SJSA1 (cell line): ENCODE measurements around the gene SGO1. TPM values are rescaled to one million over a fixed set of nuclear protein-coding genes. Genes with fewer than 3 reads are reported as not detected.

Experiments
- DNase-seq, 2 experiments: peaks; one replicate each; pipeline ENCODE4 v3.0.0-alpha.2; 2015 to 2020; ENCODE audit warnings: low spot score in 2 of 2, low read depth in 1 of 2
- H3K27ac ChIP-seq: fragments of 250-450 bp; sonication (Bioruptor Pico); 2 replicates; pipeline ENCODE4 v1.5.1; 2020; ENCODE audit warnings: mild to moderate bottlenecking, moderate library complexity
- H3K27me3 ChIP-seq: fragments of 250-450 bp; sonication (Bioruptor Pico); replicated peaks from 2 replicates; pipeline ENCODE4 v1.5.1; 2020; ENCODE audit warnings: mild to moderate bottlenecking, moderate library complexity
- H3K36me3 ChIP-seq: fragments of 250-450 bp; sonication (Bioruptor Pico); 2 replicates; pipeline ENCODE4 v1.5.1; 2020; ENCODE audit warnings: mild to moderate bottlenecking
- H3K4me1 ChIP-seq: fragments of 250-450 bp; sonication (Bioruptor Pico); replicated peaks from 2 replicates; pipeline ENCODE4 v1.6.1; 2021; ENCODE audit warnings: mild to moderate bottlenecking
- H3K4me3 ChIP-seq: fragments of 250-450 bp; sonication (Bioruptor Pico); 2 replicates; pipeline ENCODE4 v1.5.1; 2020; ENCODE audit warnings: mild to moderate bottlenecking
- H3K9me3 ChIP-seq: fragments of 250-450 bp; sonication (Bioruptor Pico); replicated peaks from 2 replicates; pipeline ENCODE4 v1.5.1; 2020; ENCODE audit warnings: mild to moderate bottlenecking
- total RNA-seq: library from RNA; depleted of rRNA; stranded (reverse); fragments of >200 nt; shearing (Covaris generic); gene quantifications from 2 replicates; pipeline ENCODE4 v1.2.3, GENCODE V29; 2014

Gene SGO1
- total RNA-seq, 1 experiment from 2014 or later, result 22.5 TPM

DNA sequence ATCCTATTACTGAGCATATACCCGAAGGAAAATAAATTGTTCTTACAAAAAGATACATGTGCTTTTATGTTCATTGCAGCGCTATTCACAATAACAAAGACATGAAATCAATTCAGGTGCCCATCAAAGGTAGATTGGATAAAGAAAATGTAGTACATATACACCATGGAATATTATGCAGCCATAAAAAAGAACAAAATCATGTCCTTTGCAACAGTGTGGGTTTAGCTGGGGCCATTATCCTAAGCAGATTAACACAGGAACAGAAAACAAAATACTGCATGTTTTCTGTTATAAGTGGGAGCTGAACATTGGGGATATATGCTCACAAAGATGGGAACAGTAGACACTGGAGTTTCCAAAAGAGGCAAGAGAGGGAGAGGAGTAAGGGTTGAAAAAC, 42.5 kb downstream of the SGO1 start:
- H3K36me3 ChIP-seq, result no peaks in the 10 kb centered on the region
- no peak overlapping the region for H3K27ac ChIP-seq
- no peaks in the 10 kb centered on the region for H3K27me3 ChIP-seq
- no peak for DNase-seq
- no peaks in the 10 kb centered on the region for H3K9me3 ChIP-seq
- no peak overlapping the region for H3K4me3 ChIP-seq
- H3K4me1 ChIP-seq, result no peaks in the 10 kb centered on the region

DNA sequence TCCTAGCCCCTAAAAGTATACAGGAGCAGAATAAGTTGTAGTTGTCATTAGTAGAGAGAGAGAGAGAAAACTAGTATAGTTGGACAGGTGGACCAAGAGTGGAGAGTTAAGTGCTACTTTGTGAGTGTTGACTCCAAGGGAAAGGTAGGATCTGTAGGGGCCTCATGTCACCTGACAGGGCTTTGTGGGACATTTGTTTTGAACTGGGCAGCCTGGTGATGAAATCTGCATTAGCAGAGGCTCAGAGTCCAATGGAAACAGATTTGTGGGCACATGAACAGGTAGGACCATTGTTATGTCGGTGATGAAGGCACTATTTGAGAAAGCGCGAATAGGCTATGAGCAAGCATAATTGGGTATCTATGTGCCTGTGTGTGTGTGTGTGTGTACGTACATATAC, 43.5 kb downstream of the SGO1 start:
- Histone ChIP-seq H3K4me3 (no peak overlapping the region), H3K27me3 (no peaks in the 10 kb centered on the region), H3K9me3 (no peaks in the 10 kb centered on the region), H3K27ac (no peak overlapping the region), H3K4me1 (no peaks in the 10 kb centered on the region), H3K36me3 (no peaks in the 10 kb centered on the region)
- no peak for DNase-seq

DNA sequence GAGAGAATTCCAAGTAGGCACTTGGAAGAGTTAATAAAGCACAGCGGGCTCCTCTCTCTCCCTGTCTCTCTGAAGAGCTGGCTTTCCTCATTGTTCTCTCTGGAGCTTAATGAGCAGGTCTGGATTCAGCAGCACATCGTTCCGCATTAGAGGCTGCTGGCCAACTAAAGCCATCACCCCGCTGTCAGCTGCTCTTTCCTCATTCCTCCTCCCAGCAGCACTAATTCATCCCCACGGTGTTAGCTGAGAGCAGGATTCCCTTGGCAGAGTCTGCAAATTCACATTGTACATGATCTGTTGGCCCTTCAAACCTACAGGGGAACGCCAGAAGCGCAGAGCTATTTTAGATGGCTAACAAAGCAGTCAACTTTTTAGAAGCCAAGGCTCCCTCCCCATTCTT, 44.2 kb downstream of the SGO1 start:
- no peak for DNase-seq
- Histone ChIP-seq H3K4me1 (no peaks in the 10 kb centered on the region), H3K27ac (no peak overlapping the region), H3K36me3 (no peaks in the 10 kb centered on the region), H3K27me3 (no peaks in the 10 kb centered on the region), H3K4me3 (no peak overlapping the region), H3K9me3 (no peaks in the 10 kb centered on the region)

DNA sequence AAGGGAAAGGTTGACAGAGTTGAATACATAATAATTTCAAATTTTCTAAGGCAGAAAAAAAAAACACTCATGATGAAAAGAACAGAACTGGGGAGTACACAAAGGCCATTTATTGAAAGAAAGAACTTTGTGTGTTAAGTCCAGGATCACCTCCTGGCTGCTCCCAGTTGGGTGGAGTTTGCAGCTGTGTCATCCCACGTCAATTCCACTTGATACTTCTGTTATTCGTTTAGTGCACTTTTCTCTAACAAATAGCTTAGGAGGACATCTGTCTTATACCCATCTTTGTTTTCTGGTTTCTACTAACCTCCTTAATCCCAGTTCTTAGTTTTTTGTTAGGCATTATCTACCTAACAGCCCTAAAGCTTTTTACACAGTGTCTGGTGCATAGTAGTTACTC, 44.7 kb downstream of the SGO1 start:
- no peaks in the 10 kb centered on the region for H3K36me3 ChIP-seq
- DNase-seq, result no peak
- H3K9me3 ChIP-seq, result no peaks in the 10 kb centered on the region
- H3K27me3 ChIP-seq, result no peaks in the 10 kb centered on the region
- no peaks in the 10 kb centered on the region for H3K4me1 ChIP-seq
- H3K27ac ChIP-seq, result no peak overlapping the region
- no peak overlapping the region for H3K4me3 ChIP-seq

DNA sequence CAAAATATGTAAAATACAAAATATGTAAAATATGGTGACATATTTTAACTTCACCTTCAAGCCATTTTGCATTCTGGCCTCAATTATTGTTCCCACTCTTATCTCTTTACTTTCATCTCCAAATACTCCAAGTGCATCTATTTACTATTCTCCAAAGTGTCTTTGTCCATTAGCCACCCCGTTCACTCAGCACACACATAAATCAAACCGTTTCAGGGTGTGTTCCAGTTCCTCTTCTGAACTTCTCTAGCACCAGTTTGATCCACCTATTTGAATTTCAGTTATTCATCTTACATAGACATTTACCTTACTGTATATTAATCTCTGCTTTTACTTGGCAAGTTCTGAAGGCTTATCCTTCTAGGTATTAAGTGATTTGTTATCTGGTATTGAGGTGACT, 45.1 kb downstream of the SGO1 start:
- Histone ChIP-seq H3K4me3 (no peak overlapping the region), H3K36me3 (no peaks in the 10 kb centered on the region), H3K4me1 (no peaks in the 10 kb centered on the region), H3K27me3 (no peaks in the 10 kb centered on the region), H3K9me3 (no peaks in the 10 kb centered on the region), H3K27ac (no peak overlapping the region)
- no peak for DNase-seq

DNA sequence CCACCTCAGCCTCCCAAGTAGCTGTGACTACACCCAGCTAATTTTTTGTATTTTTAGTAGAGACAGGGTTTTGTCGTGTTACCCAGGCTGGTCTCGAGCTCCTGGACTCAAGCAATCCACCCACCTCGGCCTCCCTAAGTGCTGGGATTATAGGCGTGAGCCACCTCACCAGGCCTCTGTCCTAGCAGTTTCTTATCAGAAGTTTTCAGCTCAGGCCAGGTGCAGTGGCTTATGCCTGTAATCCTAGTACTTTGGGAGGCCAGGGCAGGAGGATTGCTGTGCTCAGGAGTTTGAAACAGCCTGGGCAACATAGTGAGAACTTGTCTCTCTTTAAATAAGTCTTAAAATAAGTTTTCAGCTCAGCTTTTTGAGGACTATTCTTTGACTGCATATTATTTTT, 48.4 kb downstream of the SGO1 start:
- Histone ChIP-seq H3K27me3 (no peaks in the 10 kb centered on the region), H3K4me3 (no peak overlapping the region), H3K9me3 (no peaks in the 10 kb centered on the region), H3K4me1 (no peaks in the 10 kb centered on the region), H3K36me3 (no peaks in the 10 kb centered on the region), H3K27ac (no peak overlapping the region)
- no peak for DNase-seq

DNA sequence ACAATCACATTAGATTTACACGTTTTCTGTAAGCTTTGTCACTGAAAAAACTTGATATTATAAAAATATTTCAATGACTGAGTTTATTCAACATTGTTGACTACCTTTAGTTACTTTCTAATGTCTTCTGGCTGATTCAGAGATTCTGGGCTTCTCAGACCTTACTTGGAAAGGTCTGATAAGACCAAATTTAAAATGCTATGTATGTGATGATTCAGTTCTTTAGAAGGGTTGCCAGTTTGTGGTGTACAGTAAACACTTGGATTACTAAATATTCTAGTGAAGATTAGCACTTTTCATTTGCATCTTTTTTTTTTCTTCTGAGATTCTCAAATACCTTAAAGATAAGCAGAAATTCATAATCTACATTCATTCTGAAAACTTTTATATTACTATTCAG, 49.8 kb downstream of the SGO1 start:
- H3K4me3 ChIP-seq, result no peak overlapping the region
- H3K36me3 ChIP-seq, result no peaks in the 10 kb centered on the region
- no peak overlapping the region for H3K27ac ChIP-seq
- no peaks in the 10 kb centered on the region for H3K4me1 ChIP-seq
- no peaks in the 10 kb centered on the region for H3K9me3 ChIP-seq
- DNase-seq, result no peak
- no peaks in the 10 kb centered on the region for H3K27me3 ChIP-seq

DNA sequence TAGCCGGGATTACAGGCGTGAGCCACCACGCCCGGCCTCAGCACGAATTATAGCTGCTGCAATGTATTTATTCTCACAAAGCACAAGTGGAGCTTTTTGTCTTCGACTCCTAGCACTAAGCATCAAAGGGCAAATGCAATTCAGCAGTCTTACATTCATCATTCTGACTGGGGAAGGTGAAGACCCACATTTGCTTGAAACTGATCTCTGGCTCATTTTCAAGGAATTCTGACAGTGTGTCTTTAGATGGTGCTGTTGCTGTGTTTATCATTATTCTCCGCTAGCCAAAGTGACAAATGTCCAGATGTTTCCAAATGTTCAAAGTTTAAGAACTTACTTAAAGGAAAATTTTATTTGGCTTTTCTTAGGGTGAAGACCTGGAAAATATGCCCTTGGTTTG, 55.9 kb downstream of the SGO1 start:
- Histone ChIP-seq H3K27me3 (no peaks in the 10 kb centered on the region), H3K4me1 (no peaks in the 10 kb centered on the region), H3K4me3 (no peak overlapping the region), H3K27ac (no peak overlapping the region), H3K36me3 (no peaks in the 10 kb centered on the region), H3K9me3 (no peaks in the 10 kb centered on the region)
- no peak for DNase-seq

DNA sequence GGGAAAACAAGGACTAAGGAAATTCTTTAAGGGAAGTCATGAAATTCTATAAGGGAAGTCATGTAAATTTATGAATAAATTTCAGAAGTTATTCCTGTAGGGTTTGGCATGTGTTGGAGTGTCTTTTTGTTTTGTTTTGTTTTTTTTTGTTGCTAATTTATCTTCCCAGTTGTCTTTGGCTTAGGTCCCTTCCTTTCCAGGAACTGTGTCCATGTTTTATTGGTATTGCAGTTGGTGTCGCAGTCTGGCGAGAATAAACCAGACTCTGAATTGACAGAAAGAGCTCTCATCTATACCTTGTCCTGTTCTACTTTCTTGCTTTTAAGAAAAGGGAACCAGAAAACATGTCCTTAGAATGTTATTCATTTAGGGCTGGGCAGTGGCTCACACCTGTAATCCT, 57.6 kb downstream of the SGO1 start:
- no peaks in the 10 kb centered on the region for H3K4me1 ChIP-seq
- no peaks in the 10 kb centered on the region for H3K9me3 ChIP-seq
- no peak overlapping the region for H3K4me3 ChIP-seq
- no peak for DNase-seq
- H3K27me3 ChIP-seq, result no peaks in the 10 kb centered on the region
- H3K27ac ChIP-seq, result no peak overlapping the region
- H3K36me3 ChIP-seq, result no peaks in the 10 kb centered on the region

DNA sequence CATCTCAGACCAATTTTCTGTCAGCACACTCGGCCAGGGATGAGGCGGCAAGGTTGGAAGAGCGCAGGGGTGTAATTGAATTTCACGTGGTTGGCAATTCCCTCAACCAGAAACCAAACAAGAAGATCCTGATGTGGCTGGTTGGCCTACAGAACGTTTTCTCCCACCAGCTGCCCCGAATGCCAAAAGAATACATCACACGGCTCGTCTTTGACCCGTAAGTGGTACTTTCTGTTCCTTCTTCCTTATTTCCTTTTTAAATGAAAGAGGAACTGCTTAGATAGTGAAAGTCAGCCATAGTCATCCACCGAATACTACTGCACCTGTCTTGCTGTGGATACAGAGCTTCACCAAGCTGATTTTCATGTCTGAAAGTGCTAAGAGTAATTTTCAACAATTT, 60.1 kb downstream of the SGO1 start:
- no peak for DNase-seq
- Histone ChIP-seq H3K27me3 (no peaks in the 10 kb centered on the region), H3K4me3 (no peak overlapping the region), H3K9me3 (no peaks in the 10 kb centered on the region), H3K36me3 (no peaks in the 10 kb centered on the region), H3K4me1 (no peaks in the 10 kb centered on the region), H3K27ac (no peak overlapping the region)

DNA sequence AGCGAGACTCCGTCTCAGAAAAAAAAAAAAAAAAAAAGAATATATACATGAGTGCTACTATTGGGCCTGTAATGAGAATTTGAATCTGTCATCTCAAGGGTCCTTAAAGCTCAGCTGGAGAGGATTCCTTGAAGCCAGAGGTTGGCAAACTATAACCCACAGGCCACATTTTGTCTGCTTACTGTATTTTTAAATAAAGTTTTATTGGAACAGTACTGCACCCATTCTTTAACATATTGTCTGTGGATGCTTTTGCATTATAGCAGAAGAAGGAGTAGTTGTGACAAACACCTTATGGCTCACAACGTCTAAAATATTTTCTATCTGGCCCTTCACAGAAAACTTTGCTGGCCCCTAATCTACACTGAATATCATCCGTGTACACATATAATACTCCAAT, 60.7 kb downstream of the SGO1 start:
- Histone ChIP-seq H3K36me3 (no peaks in the 10 kb centered on the region), H3K27ac (no peak overlapping the region), H3K4me1 (no peaks in the 10 kb centered on the region), H3K27me3 (no peaks in the 10 kb centered on the region), H3K9me3 (no peaks in the 10 kb centered on the region), H3K4me3 (no peak overlapping the region)
- no peak for DNase-seq

DNA sequence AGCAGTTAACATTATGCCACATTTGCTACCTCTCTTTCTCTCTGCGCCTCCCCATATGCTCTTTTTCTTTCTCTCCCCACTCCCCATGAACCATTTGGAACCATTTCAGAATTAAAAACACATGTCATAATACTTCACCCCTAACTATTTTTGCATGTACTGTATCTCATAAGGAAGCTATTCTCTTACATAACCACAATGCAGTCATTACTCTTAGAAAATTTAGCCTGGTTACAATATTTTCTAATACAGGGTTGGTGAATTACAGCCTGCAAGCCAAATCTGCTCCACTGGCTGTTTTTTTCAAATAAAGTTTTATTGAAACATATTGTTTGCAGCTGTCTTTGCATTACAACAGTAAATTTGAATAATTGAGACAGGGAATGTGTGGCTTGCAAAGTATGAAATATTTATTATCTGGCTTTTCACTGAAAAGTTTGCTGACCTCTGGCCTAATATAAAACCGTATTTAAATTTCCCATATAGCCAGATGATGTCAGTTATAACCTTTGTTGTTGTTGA, 62.8 kb downstream of the SGO1 start:
- H3K4me1 ChIP-seq, result no peaks in the 10 kb centered on the region
- no peak for DNase-seq
- no peaks in the 10 kb centered on the region for H3K36me3 ChIP-seq
- no peak overlapping the region for H3K4me3 ChIP-seq
- no peak overlapping the region for H3K27ac ChIP-seq
- H3K27me3 ChIP-seq, result no peaks in the 10 kb centered on the region
- no peaks in the 10 kb centered on the region for H3K9me3 ChIP-seq

DNA sequence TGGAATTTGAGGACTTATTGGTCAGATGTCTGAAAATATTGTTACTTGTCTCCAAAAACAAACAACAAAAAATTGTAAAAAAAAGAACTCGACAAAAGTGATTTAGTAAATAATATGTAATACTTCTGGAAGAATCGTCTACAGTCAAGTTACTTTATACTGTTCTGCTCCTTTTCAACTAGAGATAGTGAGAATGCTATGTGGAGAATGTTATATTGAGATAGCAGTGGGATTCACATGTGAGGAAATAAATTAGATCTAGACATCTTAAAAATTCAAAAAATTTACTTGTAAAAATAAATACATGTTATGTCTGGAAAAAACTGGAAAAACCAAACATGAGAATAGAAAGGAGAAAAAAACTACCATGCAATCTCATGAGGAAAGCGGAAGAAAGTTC, 64.9 kb downstream of the SGO1 start:
- no peak overlapping the region for H3K4me3 ChIP-seq
- no peaks in the 10 kb centered on the region for H3K4me1 ChIP-seq
- no peaks in the 10 kb centered on the region for H3K36me3 ChIP-seq
- H3K9me3 ChIP-seq, result no peaks in the 10 kb centered on the region
- H3K27me3 ChIP-seq, result no peaks in the 10 kb centered on the region
- H3K27ac ChIP-seq, result no peak overlapping the region
- no peak for DNase-seq
